ENCODE measurements around the gene MAP2K3. TPM values are rescaled to one million over a fixed set of nuclear protein-coding genes. Genes with fewer than 3 reads are reported as not detected.
"Not testable (repeated sequence)": the region's sequence is repeated elsewhere in the genome, so short reads cannot be mapped to it uniquely, and the experiment has no call there.

The MAP2K3 gene
- total RNA-seq, 2 donors from 2014 or later: 15.3 to 48.1 TPM

DNA sequence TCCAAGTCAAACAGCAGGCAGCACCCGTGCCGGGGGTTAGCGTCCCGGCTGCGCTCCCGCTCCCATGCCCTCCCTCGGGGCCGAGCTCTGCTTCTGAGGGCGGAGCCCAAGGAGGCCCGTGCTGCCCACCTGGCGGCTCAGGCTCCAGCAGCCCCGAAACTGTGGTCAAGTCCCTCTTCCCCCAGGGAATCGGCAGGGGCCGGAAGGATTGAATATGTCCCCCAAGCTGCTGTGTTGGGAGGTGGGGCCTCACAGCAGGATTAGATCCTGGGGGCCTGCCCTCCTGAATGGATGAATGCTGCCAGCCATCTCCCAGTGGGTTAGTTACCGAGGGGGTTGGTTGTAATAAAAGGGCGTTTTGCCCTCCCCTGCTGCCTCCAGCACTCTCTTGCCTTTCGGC, 33.9 kb downstream of the MAP2K3 start:
- H3K4me1 ChIP-seq: peaks cover 12% of the 10 kb centered on the region
- H3K27me3 ChIP-seq: no peaks in the 10 kb centered on the region
- intact Hi-C loops (cut with DNase I): no loop called here
- no peak overlapping the region for H3K4me3 ChIP-seq
- TF ChIP-seq, protein P1, sequence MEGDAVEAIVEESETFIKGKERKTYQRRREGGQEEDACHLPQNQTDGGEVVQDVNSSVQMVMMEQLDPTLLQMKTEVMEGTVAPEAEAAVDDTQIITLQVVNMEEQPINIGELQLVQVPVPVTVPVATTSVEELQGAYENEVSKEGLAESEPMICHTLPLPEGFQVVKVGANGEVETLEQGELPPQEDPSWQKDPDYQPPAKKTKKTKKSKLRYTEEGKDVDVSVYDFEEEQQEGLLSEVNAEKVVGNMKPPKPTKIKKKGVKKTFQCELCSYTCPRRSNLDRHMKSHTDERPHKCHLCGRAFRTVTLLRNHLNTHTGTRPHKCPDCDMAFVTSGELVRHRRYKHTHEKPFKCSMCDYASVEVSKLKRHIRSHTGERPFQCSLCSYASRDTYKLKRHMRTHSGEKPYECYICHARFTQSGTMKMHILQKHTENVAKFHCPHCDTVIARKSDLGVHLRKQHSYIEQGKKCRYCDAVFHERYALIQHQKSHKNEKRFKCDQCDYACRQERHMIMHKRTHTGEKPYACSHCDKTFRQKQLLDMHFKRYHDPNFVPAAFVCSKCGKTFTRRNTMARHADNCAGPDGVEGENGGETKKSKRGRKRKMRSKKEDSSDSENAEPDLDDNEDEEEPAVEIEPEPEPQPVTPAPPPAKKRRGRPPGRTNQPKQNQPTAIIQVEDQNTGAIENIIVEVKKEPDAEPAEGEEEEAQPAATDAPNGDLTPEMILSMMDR (IDR thresholded peaks at IDR 0.05): no peak
- TF ChIP-seq POLR2A (IDR thresholded peaks at IDR 0.05): no peak
- H3K36me3 ChIP-seq (replicated peaks in 1 of 2; ENCODE audit: insufficient read depth in 1 of 2, low read depth in 2 of 2): no peaks in the 10 kb centered on the region
- no peak overlapping the region for H3K27ac ChIP-seq
- 79 to 92% methylated on average over 5 to 17 of the region's 17 CpGs for WGBS, 2 donors
- ATAC-seq (no peak), DNase-seq (no peak)
- no peaks in the 10 kb centered on the region for H3K9me3 ChIP-seq

DNA sequence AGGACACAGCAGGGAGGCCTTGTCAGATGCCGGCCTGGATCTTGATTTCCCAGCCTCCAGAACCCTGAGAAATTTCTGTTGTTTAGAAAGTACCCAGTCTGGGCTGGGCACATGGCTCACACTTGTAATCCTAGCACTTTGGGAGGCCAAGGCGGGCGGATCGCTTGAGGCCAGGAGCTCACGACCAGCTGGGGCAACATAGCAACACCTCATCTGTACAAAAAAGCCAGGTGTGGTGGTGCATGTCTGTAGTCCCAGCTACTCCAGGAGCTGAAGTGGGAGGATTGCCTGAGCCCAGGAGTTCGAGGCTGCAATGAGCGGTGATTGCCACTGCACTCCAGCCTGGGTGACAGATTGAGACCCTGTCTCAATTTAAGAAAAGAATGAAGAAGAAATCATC, 34.3 kb downstream of the MAP2K3 start:
- ATAC-seq; H3K4me3 ChIP-seq; H3K27ac ChIP-seq; H3K9me3 ChIP-seq; H3K27me3 ChIP-seq; H3K36me3 ChIP-seq (replicated peaks in 1 of 2; ENCODE audit: insufficient read depth in 1 of 2, low read depth in 2 of 2); intact Hi-C loops (cut with DNase I); DNase-seq: not testable (repeated sequence)
- H3K4me1 ChIP-seq: peaks cover 12% of the 10 kb centered on the region
- WGBS, 2 donors: 91 to 100% methylated on average over 2 to 7 of the region's 7 CpGs

- intact Hi-C loops (cut with DNase I); ATAC-seq; DNase-seq: not testable (repeated sequence)
Observed at GRCh38 chr17:21319256-21319655, 34.7 kb downstream of the MAP2K3 start.

GRCh38 chr17:21319686-21320375, 35.3 kb downstream of the MAP2K3 start:
- H3K4me3 ChIP-seq; H3K4me1 ChIP-seq; DNase-seq; H3K9me3 ChIP-seq; H3K27ac ChIP-seq; H3K27me3 ChIP-seq; H3K36me3 ChIP-seq (replicated peaks in 1 of 2; ENCODE audit: insufficient read depth in 1 of 2, low read depth in 2 of 2); intact Hi-C loops (cut with DNase I); ATAC-seq: not testable (repeated sequence)
- WGBS, 2 donors: 65 to 67% methylated on average over 9 to 11 of the region's 11 CpGs

More at GRCh38 chr17:21319256-21319655, 34.7 kb downstream of the MAP2K3 start:
- not testable (repeated sequence) for H3K36me3 ChIP-seq (replicated peaks in 1 of 2; ENCODE audit: insufficient read depth in 1 of 2, low read depth in 2 of 2); H3K4me3 ChIP-seq; H3K27me3 ChIP-seq; H3K4me1 ChIP-seq; H3K27ac ChIP-seq; H3K9me3 ChIP-seq
- WGBS, 2 donors: 76 to 88% methylated on average over 4 of the region's 4 CpGs

- H3K4me3 ChIP-seq; H3K27ac ChIP-seq; H3K9me3 ChIP-seq; H3K4me1 ChIP-seq; DNase-seq; intact Hi-C loops (cut with DNase I); H3K27me3 ChIP-seq; ATAC-seq; H3K36me3 ChIP-seq (replicated peaks in 1 of 2; ENCODE audit: insufficient read depth in 1 of 2, low read depth in 2 of 2): not testable (repeated sequence)
- WGBS, 2 donors: 80 to 81% methylated on average over 4 of the region's 4 CpGs
Observed at GRCh38 chr17:21320430-21320829, 35.9 kb downstream of the MAP2K3 start.

- H3K4me3 ChIP-seq; H3K27me3 ChIP-seq; H3K36me3 ChIP-seq (replicated peaks in 1 of 2; ENCODE audit: insufficient read depth in 1 of 2, low read depth in 2 of 2); H3K4me1 ChIP-seq; ATAC-seq; H3K9me3 ChIP-seq; H3K27ac ChIP-seq; intact Hi-C loops (cut with DNase I); DNase-seq: not testable (repeated sequence)
- WGBS, 2 donors: 67 to 80% methylated on average over 2 to 9 of the region's 9 CpGs
Observed at GRCh38 chr17:21321061-21321460, 36.5 kb downstream of the MAP2K3 start.

GRCh38 chr17:21321744-21322191, 37.3 kb downstream of the MAP2K3 start:
- H3K27me3 ChIP-seq; DNase-seq; intact Hi-C loops (cut with DNase I); H3K27ac ChIP-seq; H3K4me3 ChIP-seq; H3K36me3 ChIP-seq (replicated peaks in 1 of 2; ENCODE audit: insufficient read depth in 1 of 2, low read depth in 2 of 2); H3K9me3 ChIP-seq; ATAC-seq; H3K4me1 ChIP-seq: not testable (repeated sequence)
- WGBS, 2 donors: 81 to 86% methylated on average over 8 to 9 of the region's 9 CpGs

- H3K27me3 ChIP-seq; H3K27ac ChIP-seq; intact Hi-C loops (cut with DNase I); H3K4me1 ChIP-seq; DNase-seq; H3K9me3 ChIP-seq; H3K36me3 ChIP-seq (replicated peaks in 1 of 2; ENCODE audit: insufficient read depth in 1 of 2, low read depth in 2 of 2): not testable (repeated sequence)
- 40 to 50% methylated on average over 26 to 33 of the region's 37 CpGs for WGBS, 2 donors
- peak; percentile 6 for ATAC-seq
- H3K4me3 ChIP-seq: peak overlapping the region in 1 of 2 donors; percentile 35
Observed at GRCh38 chr17:21323257-21324111, 39.0 kb downstream of the MAP2K3 start.

GRCh38 chr17:21324741-21325140, 40.2 kb downstream of the MAP2K3 start:
- intact Hi-C loops (cut with DNase I); H3K4me3 ChIP-seq; H3K36me3 ChIP-seq (replicated peaks in 1 of 2; ENCODE audit: insufficient read depth in 1 of 2, low read depth in 2 of 2); H3K4me1 ChIP-seq; H3K9me3 ChIP-seq; H3K27me3 ChIP-seq; ATAC-seq; DNase-seq; H3K27ac ChIP-seq: not testable (repeated sequence)
- 65 to 77% methylated on average over 5 of the region's 5 CpGs for WGBS, 2 donors

- H3K36me3 ChIP-seq (replicated peaks in 1 of 2; ENCODE audit: insufficient read depth in 1 of 2, low read depth in 2 of 2); H3K27ac ChIP-seq; intact Hi-C loops (cut with DNase I); H3K27me3 ChIP-seq; H3K9me3 ChIP-seq; H3K4me3 ChIP-seq; DNase-seq; ATAC-seq; H3K4me1 ChIP-seq: not testable (repeated sequence)
- WGBS, 2 donors: 63 to 74% methylated on average over 1 of the region's 1 CpG
Observed at GRCh38 chr17:21327921-21328320, 43.4 kb downstream of the MAP2K3 start.
